ENCODE measurements around the gene NDRG3. TPM values are rescaled to one million over a fixed set of nuclear protein-coding genes. Genes with fewer than 3 reads are reported as not detected.
"Not testable (repeated sequence)": the region's sequence is repeated elsewhere in the genome, so short reads cannot be mapped to it uniquely, and the experiment has no call there.

NDRG3 gene
- total RNA-seq, 2 donors from 2014 or later, result 22.6 to 25.4 TPM

- Mint-ChIP-seq H3K36me3 (ENCODE audit: insufficient read depth in 2 of 2) (peaks cover 4 to 5% of the 10 kb centered on the region in 2 donors), H3K4me3 (peak overlapping the region; percentile 96 to 100), H3K27ac (peak overlapping the region; percentile 100), H3K9me3 (no peaks in the 10 kb centered on the region), H3K27me3 (ENCODE audit: low read depth) (no peaks in the 10 kb centered on the region), H3K4me1 (ENCODE audit: low read depth) (peaks cover 51% of the 10 kb centered on the region)
- DNase-seq, result peak; percentile 65 to 66
- ATAC-seq (replicated peaks in 1 of 2), result peak; percentile 71 to 73
Observed at GRCh38 chr20:36644706-36645095, 101.2 kb downstream of the NDRG3 start.

GRCh38 chr20:36644032-36644705, 101.7 kb downstream of the NDRG3 start:
- H3K27ac Mint-ChIP-seq, result peak overlapping the region; percentile 100
- H3K36me3 Mint-ChIP-seq (ENCODE audit: insufficient read depth in 2 of 2), result peaks cover 4 to 5% of the 10 kb centered on the region in 2 donors
- no peaks in the 10 kb centered on the region for H3K9me3 Mint-ChIP-seq
- peak; percentile 74 to 81 for ATAC-seq (replicated peaks in 1 of 2)
- peak overlapping the region; percentile 96 to 100 for H3K4me3 Mint-ChIP-seq
- peaks cover 51% of the 10 kb centered on the region for H3K4me1 Mint-ChIP-seq (ENCODE audit: low read depth)
- H3K27me3 Mint-ChIP-seq (ENCODE audit: low read depth), result no peaks in the 10 kb centered on the region
- peak; percentile 64 to 65 for DNase-seq

GRCh38 chr20:36642136-36642535, 103.8 kb downstream of the NDRG3 start:
- Mint-ChIP-seq H3K9me3 (no peaks in the 10 kb centered on the region), H3K4me1 (ENCODE audit: low read depth) (peaks cover 53% of the 10 kb centered on the region), H3K27ac (peak overlapping the region; percentile 93), H3K27me3 (ENCODE audit: low read depth) (no peaks in the 10 kb centered on the region), H3K36me3 (ENCODE audit: insufficient read depth in 2 of 2) (peaks cover 5 to 14% of the 10 kb centered on the region in 2 donors), H3K4me3 (peak overlapping the region; percentile 96 to 100)
- ATAC-seq (replicated peaks in 1 of 2), result peak in 1 of 2 donors; percentile 16
- no peak for DNase-seq

DNA sequence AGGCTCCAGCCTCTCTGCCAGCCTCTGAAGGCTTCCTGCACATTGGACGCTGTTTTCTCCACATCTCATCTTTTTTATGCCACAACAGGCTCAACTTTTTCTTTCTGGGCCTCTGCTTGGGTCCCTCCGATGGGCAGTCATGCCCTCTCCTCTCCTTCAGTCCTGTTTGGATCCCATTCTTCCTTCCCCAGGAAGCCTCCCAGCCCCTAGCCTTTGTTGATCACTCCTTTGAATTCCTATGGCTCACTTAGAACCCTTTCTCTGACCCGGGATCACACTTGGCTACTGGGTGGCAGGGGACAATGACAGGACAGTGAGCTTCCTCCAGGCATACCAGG, 104.4 kb downstream of the NDRG3 start:
- ATAC-seq (replicated peaks in 1 of 2) (no peak), DNase-seq (no peak)
- Mint-ChIP-seq H3K27me3 (ENCODE audit: low read depth) (no peaks in the 10 kb centered on the region), H3K27ac (peak overlapping the region; percentile 44), H3K4me3 (no peak overlapping the region), H3K9me3 (no peaks in the 10 kb centered on the region), H3K36me3 (ENCODE audit: insufficient read depth in 2 of 2) (peaks cover 5 to 16% of the 10 kb centered on the region in 2 donors), H3K4me1 (ENCODE audit: low read depth) (peaks cover 58% of the 10 kb centered on the region)

DNA sequence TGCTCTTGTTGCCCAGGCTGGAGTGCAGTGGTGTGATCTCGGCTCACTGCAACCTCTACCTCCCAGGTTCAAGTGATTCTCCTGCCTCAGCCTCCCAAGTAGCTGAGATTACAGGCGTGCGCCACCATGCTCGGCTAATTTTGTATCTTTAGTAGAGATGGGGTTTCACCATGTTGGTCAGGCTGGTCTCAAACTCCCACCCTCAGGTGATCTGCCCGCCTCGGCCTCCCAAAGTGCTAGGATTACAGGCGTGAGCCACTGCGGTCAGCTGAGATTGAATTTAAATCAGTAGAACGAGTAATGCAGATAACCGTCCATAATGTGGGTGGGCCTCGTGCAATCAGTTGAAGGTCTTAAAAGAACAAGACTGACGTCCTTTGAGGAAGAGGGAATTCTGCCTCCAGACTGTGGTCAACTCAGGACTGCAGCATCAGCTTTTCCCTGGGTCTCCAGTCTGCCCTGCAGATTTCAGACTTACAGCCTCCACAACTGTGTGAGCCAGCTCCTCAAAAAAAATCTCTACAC, 107.0 kb downstream of the NDRG3 start:
- Mint-ChIP-seq H3K27ac (peak overlapping the region; percentile 63), H3K36me3 (ENCODE audit: insufficient read depth in 2 of 2) (peaks cover 2 to 16% of the 10 kb centered on the region in 2 donors), H3K4me1 (ENCODE audit: low read depth) (peaks cover 32% of the 10 kb centered on the region)
- not testable (repeated sequence) for ATAC-seq (replicated peaks in 1 of 2); H3K4me3 Mint-ChIP-seq; H3K9me3 Mint-ChIP-seq; DNase-seq; H3K27me3 Mint-ChIP-seq (ENCODE audit: low read depth)

DNA sequence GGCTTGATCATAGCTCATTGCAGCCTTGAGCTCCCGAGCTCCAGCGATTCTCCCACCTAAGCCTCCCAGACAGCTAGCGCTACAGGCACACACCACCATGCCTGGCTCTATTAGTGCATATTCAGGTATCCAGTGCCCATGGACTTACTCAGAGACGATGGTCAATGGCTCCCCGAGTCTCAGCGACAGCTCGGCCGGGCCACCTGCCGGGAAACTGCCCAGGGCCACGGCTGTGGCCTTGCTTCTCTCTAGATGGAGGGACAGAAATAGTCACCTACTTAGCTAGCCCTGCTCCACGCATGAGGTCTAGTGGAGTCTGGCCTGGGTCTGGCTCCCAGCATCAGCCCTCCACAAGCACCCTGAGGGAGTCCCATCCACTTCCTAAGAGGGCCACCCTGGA, 111.5 kb downstream of the NDRG3 start:
- Mint-ChIP-seq H3K36me3 (ENCODE audit: insufficient read depth in 2 of 2) (peaks cover 0 to 23% of the 10 kb centered on the region in 2 donors), H3K27ac (no peak overlapping the region), H3K9me3 (no peaks in the 10 kb centered on the region), H3K4me3 (no peak overlapping the region), H3K4me1 (ENCODE audit: low read depth) (peaks cover 31% of the 10 kb centered on the region), H3K27me3 (ENCODE audit: low read depth) (no peaks in the 10 kb centered on the region)
- DNase-seq (no peak), ATAC-seq (replicated peaks in 1 of 2) (no peak)

- Mint-ChIP-seq H3K9me3 (no peaks in the 10 kb centered on the region), H3K36me3 (ENCODE audit: insufficient read depth in 2 of 2) (peaks cover 0 to 20% of the 10 kb centered on the region in 2 donors), H3K27ac (no peak overlapping the region), H3K27me3 (ENCODE audit: low read depth) (no peaks in the 10 kb centered on the region), H3K4me1 (ENCODE audit: low read depth) (peaks cover 39% of the 10 kb centered on the region), H3K4me3 (no peak overlapping the region)
- ATAC-seq (replicated peaks in 1 of 2), result no peak
- no peak for DNase-seq
Observed at GRCh38 chr20:36633285-36633772, 112.6 kb downstream of the NDRG3 start.

DNA sequence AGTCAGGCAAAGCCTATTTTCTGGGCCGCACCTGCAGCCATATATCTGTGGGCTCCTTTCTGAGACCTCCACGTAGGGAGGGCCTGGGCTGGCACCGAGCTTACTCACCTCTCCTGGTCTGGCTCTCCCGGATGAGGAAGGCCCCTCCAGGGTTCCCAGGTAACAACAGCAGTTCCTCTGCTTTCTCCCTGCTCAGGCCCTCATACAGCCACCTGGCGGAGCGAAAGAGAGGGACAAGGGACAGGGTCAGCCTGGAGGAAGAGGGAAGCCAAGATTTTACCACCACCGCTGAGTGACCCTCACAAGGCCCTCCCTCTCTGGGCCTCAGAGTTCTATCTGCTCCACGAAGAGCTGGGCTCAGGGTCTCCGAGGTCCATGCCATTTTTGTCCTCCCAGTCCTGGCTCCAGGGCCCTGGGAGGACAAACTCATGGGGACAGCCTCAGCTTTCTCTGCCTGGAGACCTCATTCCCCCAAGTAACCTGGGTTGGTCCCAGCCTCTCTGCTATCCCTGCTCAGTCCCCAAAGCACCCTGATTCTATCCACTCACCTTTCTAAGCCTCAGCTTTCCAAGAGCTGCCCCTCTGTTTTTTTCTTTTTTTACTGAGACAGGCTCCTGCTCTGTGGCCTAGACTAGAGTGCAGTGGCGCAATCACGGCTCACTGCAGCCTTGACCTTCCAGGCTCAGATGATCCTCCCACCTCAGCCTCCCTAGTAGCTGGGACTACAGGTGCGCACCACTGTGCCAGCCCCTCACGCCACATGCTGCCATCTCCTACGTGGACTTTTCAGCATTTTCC, 113.2 kb downstream of the NDRG3 start:
- Mint-ChIP-seq H3K4me1 (ENCODE audit: low read depth) (peaks cover 46% of the 10 kb centered on the region), H3K4me3 (no peak overlapping the region), H3K36me3 (ENCODE audit: insufficient read depth in 2 of 2) (peaks cover 0 to 16% of the 10 kb centered on the region in 2 donors)

GRCh38 chr20:36632147-36632486, 113.8 kb downstream of the NDRG3 start:
- H3K27ac Mint-ChIP-seq, result no peak overlapping the region
- H3K9me3 Mint-ChIP-seq, result no peaks in the 10 kb centered on the region
- ATAC-seq (replicated peaks in 1 of 2) (no peak), DNase-seq (no peak)
- H3K4me1 Mint-ChIP-seq (ENCODE audit: low read depth), result peaks cover 47% of the 10 kb centered on the region
- peaks cover 0 to 16% of the 10 kb centered on the region in 2 donors for H3K36me3 Mint-ChIP-seq (ENCODE audit: insufficient read depth in 2 of 2)
- no peak overlapping the region for H3K4me3 Mint-ChIP-seq
- no peaks in the 10 kb centered on the region for H3K27me3 Mint-ChIP-seq (ENCODE audit: low read depth)

More for the DNA sequence above, 113.2 kb downstream of the NDRG3 start:
- Mint-ChIP-seq H3K27ac (no peak overlapping the region), H3K9me3 (no peaks in the 10 kb centered on the region), H3K27me3 (ENCODE audit: low read depth) (no peaks in the 10 kb centered on the region)
- no peak for ATAC-seq (replicated peaks in 1 of 2)
- DNase-seq, result no peak

GRCh38 chr20:36631646-36632045, 114.2 kb downstream of the NDRG3 start:
- Mint-ChIP-seq H3K27ac (no peak overlapping the region), H3K4me3 (no peak overlapping the region), H3K27me3 (ENCODE audit: low read depth) (no peaks in the 10 kb centered on the region), H3K9me3 (no peaks in the 10 kb centered on the region), H3K4me1 (ENCODE audit: low read depth) (peaks cover 42% of the 10 kb centered on the region), H3K36me3 (ENCODE audit: insufficient read depth in 2 of 2) (peaks cover 3 to 19% of the 10 kb centered on the region in 2 donors)
- DNase-seq (no peak), ATAC-seq (replicated peaks in 1 of 2) (no peak)

- peak; percentile 89 to 91 for ATAC-seq (replicated peaks in 1 of 2)
- peaks cover 42% of the 10 kb centered on the region for H3K4me1 Mint-ChIP-seq (ENCODE audit: low read depth)
- H3K4me3 Mint-ChIP-seq, result peak overlapping the region; percentile 85 to 89
- peak; percentile 63 to 67 for DNase-seq
- peak overlapping the region; percentile 97 for H3K27ac Mint-ChIP-seq
- peaks cover 3 to 21% of the 10 kb centered on the region in 2 donors for H3K36me3 Mint-ChIP-seq (ENCODE audit: insufficient read depth in 2 of 2)
- no peaks in the 10 kb centered on the region for H3K27me3 Mint-ChIP-seq (ENCODE audit: low read depth)
- H3K9me3 Mint-ChIP-seq, result no peaks in the 10 kb centered on the region
Observed at GRCh38 chr20:36629719-36630681, 115.9 kb downstream of the NDRG3 start.

DNA sequence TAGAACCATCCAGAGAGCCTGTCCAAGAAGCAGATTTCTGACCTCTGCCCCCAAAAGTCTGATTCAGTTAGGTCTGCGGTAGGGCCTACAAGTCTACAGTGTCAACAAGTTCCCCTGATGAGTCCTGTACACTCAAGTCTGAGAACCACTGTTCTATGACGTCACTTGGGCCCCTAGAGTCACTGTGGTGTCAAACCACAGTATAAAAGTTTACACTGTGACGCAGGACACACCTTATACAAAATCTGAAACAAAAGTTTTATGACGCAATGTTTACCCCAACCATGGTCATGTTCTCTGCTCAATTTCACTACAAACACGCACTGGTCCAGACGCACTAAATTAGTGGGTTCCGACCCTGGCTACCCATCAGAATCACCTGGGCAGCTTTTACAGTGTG, 117.8 kb downstream of the NDRG3 start:
- H3K36me3 Mint-ChIP-seq (ENCODE audit: insufficient read depth in 2 of 2), result peaks cover 6 to 28% of the 10 kb centered on the region in 2 donors
- H3K27ac Mint-ChIP-seq, result peak overlapping the region; percentile 14
- H3K9me3 Mint-ChIP-seq, result no peaks in the 10 kb centered on the region
- H3K4me3 Mint-ChIP-seq, result peak overlapping the region in 1 of 2 donors; percentile 33
- H3K4me1 Mint-ChIP-seq (ENCODE audit: low read depth), result peaks cover 42% of the 10 kb centered on the region
- ATAC-seq (replicated peaks in 1 of 2) (peak; percentile 60 to 79), DNase-seq (peak in 1 of 2 donors; percentile 35)
- H3K27me3 Mint-ChIP-seq (ENCODE audit: low read depth), result no peaks in the 10 kb centered on the region
